ENCODE data around the gene IL7R. TPM values are rescaled to one million over a fixed set of nuclear protein-coding genes. Genes with fewer than 3 reads are reported as not detected.
A peak's percentile ranks its signal among the peaks of the same experiment; 100 is the strongest.

The IL7R gene
- total RNA-seq, 1 experiment from 2014 or later = not detected

DNA sequence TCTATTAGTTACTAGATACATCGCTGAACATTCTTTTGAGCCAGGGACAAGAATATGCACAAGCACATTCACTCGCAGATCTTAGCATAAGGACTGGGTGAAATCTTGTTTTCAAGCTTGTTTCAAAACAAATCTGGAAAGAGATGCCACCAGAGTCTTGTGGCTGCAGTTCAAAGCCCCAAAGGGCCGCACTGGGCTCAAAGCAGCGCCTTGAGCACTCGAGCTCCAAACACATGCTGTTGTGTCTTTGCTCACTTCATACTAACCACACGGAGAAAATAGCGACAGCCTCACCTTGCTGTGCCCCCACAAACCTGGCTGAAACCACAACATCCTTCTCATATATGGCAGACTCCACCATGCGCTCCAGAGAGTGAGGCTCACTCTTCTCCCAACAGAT, 34.2 kb upstream of the IL7R start:
- no peaks in the 10 kb centered on the region for H3K27me3 ChIP-seq (ENCODE audit: insufficient read depth, low read length)
- no peak overlapping the region for H2BK20ac ChIP-seq (ENCODE audit: low read depth, low read length, poor library complexity, severe bottlenecking)
- no peak overlapping the region for H3K27ac Mint-ChIP-seq
- no peak overlapping the region for H2BK5ac ChIP-seq (ENCODE audit: insufficient read length, low read length)
- peaks cover 15% of the 10 kb centered on the region for H3K27me3 Mint-ChIP-seq (ENCODE audit: low read depth)
- no peaks in the 10 kb centered on the region for H3K79me1 ChIP-seq (ENCODE audit: insufficient read depth, low read depth, low read length, poor library complexity, severe bottlenecking)
- H2BK15ac ChIP-seq (ENCODE audit: low read depth, low read length) = no peak overlapping the region; the same call in 1 of the 2 replicates
- TF ChIP-seq, protein P1, sequence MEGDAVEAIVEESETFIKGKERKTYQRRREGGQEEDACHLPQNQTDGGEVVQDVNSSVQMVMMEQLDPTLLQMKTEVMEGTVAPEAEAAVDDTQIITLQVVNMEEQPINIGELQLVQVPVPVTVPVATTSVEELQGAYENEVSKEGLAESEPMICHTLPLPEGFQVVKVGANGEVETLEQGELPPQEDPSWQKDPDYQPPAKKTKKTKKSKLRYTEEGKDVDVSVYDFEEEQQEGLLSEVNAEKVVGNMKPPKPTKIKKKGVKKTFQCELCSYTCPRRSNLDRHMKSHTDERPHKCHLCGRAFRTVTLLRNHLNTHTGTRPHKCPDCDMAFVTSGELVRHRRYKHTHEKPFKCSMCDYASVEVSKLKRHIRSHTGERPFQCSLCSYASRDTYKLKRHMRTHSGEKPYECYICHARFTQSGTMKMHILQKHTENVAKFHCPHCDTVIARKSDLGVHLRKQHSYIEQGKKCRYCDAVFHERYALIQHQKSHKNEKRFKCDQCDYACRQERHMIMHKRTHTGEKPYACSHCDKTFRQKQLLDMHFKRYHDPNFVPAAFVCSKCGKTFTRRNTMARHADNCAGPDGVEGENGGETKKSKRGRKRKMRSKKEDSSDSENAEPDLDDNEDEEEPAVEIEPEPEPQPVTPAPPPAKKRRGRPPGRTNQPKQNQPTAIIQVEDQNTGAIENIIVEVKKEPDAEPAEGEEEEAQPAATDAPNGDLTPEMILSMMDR (conservative IDR thresholded peaks at IDR 0.05) = no peak
- H3K9me3 ChIP-seq (ENCODE audit: control insufficient read depth, low read depth, low read length) = no peaks in the 10 kb centered on the region
- H4K5ac ChIP-seq (ENCODE audit: insufficient read length, low read depth, low read length) = no peak overlapping the region
- no peaks in the 10 kb centered on the region for H3K4me1 ChIP-seq (ENCODE audit: insufficient read depth, low read length)
- WGBS (ENCODE audit: extremely low coverage, insufficient read length, low lambda C conversion rate) = no CpG with 5 or more reads among the region's 8 CpGs
- H3K18ac ChIP-seq (ENCODE audit: insufficient read length, low read depth, low read length) = no peak overlapping the region
- H3K23ac ChIP-seq (ENCODE audit: insufficient read length, low read depth, low read length) = peak overlapping the region; percentile 70
- no peak overlapping the region for H4K91ac ChIP-seq (ENCODE audit: insufficient read length, low read depth, low read length)
- H3K79me2 ChIP-seq (ENCODE audit: insufficient read depth, low read length) = no peaks in the 10 kb centered on the region
- no peak overlapping the region for H3K4me2 ChIP-seq (ENCODE audit: insufficient read depth, insufficient read length, low read length)
- DNase-seq = no peak
- H3K14ac ChIP-seq (ENCODE audit: insufficient read depth, low read length) = no peak overlapping the region
- no peak overlapping the region for H2AK5ac ChIP-seq (ENCODE audit: insufficient read length, low read length)
- no peaks in the 10 kb centered on the region for H3K9me3 Mint-ChIP-seq
- no peak overlapping the region for H3K4me3 Mint-ChIP-seq
- H3K9ac ChIP-seq (ENCODE audit: extremely low read depth, insufficient read length, low read length) = no peak overlapping the region
- no peaks in the 10 kb centered on the region for H3K4me1 Mint-ChIP-seq
- H3K23me2 ChIP-seq (ENCODE audit: insufficient read length, low read depth, low read length, poor library complexity, severe bottlenecking) = no peaks in the 10 kb centered on the region
- H3K36me3 Mint-ChIP-seq (ENCODE audit: insufficient read depth in 1 of 3, low read depth in 3 of 3) = no peaks in the 10 kb centered on the region; a peak in 1 of 7 replicates
- no peak overlapping the region for H3K56ac ChIP-seq (ENCODE audit: insufficient read length, low read depth, low read length)
- no peaks in the 10 kb centered on the region for H4K20me1 ChIP-seq (ENCODE audit: control insufficient read depth, insufficient read depth, insufficient read length)
- H2BK12ac ChIP-seq (ENCODE audit: insufficient read length, low read depth, low read length) = no peak overlapping the region
- no peak overlapping the region for H3T11ph ChIP-seq (ENCODE audit: low read length)
- H3K27ac ChIP-seq (ENCODE audit: insufficient read length, low read depth, low read length) = no peak overlapping the region
- no peak overlapping the region for H2BK120ac ChIP-seq (ENCODE audit: low read depth, low read length, poor library complexity, severe bottlenecking)
- H2AFZ ChIP-seq (ENCODE audit: low read length) = no peak overlapping the region
- no peak overlapping the region for H3K4ac ChIP-seq (ENCODE audit: low read depth, low read length)
- H4K8ac ChIP-seq (replicated peaks; ENCODE audit: insufficient read length, low read depth, low read length) = no peak overlapping the region
